Measurements from ENCODE around the gene LRFN3.
A peak's percentile ranks its signal among the peaks of the same experiment; 100 is the strongest.

The LRFN3 gene

GRCh38 chr19:35958660-35959039 is 22.5 kb downstream of the LRFN3 start:
- H3K4me3 ChIP-seq (replicated peaks; ENCODE audit: insufficient read depth, low read length) = no peak overlapping the region
- TF ChIP-seq REST (IDR thresholded peaks at IDR 0.05; ENCODE audit: insufficient replicate concordance, low read depth) = no peak
- no peak for TF ChIP-seq GABPA (IDR thresholded peaks at IDR 0.05; ENCODE audit: low read depth)
- no peak for TF ChIP-seq SPI1 (IDR thresholded peaks at IDR 0.05; ENCODE audit: borderline replicate concordance, low read depth)
- no peak for TF ChIP-seq POLR2AphosphoS5 (IDR thresholded peaks at IDR 0.05; ENCODE audit: low read depth)
- TF ChIP-seq CTCF (IDR thresholded peaks at IDR 0.05; ENCODE audit: insufficient read depth, low read length) = no peak
- peaks cover 17% of the 10 kb centered on the region for H3K27me3 ChIP-seq (ENCODE audit: insufficient read depth, poor library complexity, severe bottlenecking)
- no peak overlapping the region for H3K27ac ChIP-seq (replicated peaks)
- DNase-seq (ENCODE audit: low read depth in 1 of 2, low spot score in 1 of 2) = no peak

- no peak for DNase-seq (ENCODE audit: low read depth in 1 of 2, low spot score in 1 of 2)
- TF ChIP-seq REST (IDR thresholded peaks at IDR 0.05; ENCODE audit: insufficient replicate concordance, low read depth) = peak; percentile 17
- no peak for TF ChIP-seq GABPA (IDR thresholded peaks at IDR 0.05; ENCODE audit: low read depth)
- H3K27me3 ChIP-seq (ENCODE audit: insufficient read depth, poor library complexity, severe bottlenecking) = peaks cover 17% of the 10 kb centered on the region
- no peak overlapping the region for H3K27ac ChIP-seq (replicated peaks)
- H3K4me3 ChIP-seq (replicated peaks; ENCODE audit: insufficient read depth, low read length) = no peak overlapping the region
Measured at GRCh38 chr19:35959040-35959967, 23.1 kb downstream of the LRFN3 start.

- TF ChIP-seq GABPA (IDR thresholded peaks at IDR 0.05; ENCODE audit: low read depth) = no peak
- TF ChIP-seq SPI1 (IDR thresholded peaks at IDR 0.05; ENCODE audit: borderline replicate concordance, low read depth) = no peak
- H3K27me3 ChIP-seq (ENCODE audit: insufficient read depth, poor library complexity, severe bottlenecking) = peaks cover 17% of the 10 kb centered on the region
- DNase-seq (ENCODE audit: low read depth in 1 of 2, low spot score in 1 of 2) = no peak
- no peak overlapping the region for H3K27ac ChIP-seq (replicated peaks)
- no peak overlapping the region for H3K4me3 ChIP-seq (replicated peaks; ENCODE audit: insufficient read depth, low read length)
Measured at GRCh38 chr19:35959968-35960320, 23.8 kb downstream of the LRFN3 start.

- Histone ChIP-seq H3K27ac (replicated peaks) (no peak overlapping the region), H3K4me3 (replicated peaks; ENCODE audit: insufficient read depth, low read length) (no peak overlapping the region), H3K27me3 (ENCODE audit: insufficient read depth, poor library complexity, severe bottlenecking) (peaks cover 17% of the 10 kb centered on the region)
- DNase-seq (ENCODE audit: low read depth in 1 of 2, low spot score in 1 of 2) = no peak
- TF ChIP-seq CTCF (IDR thresholded peaks at IDR 0.05; ENCODE audit: insufficient read depth, low read length) (no peak), SPI1 (IDR thresholded peaks at IDR 0.05; ENCODE audit: borderline replicate concordance, low read depth) (no peak), REST (IDR thresholded peaks at IDR 0.05; ENCODE audit: insufficient replicate concordance, low read depth) (no peak), GABPA (IDR thresholded peaks at IDR 0.05; ENCODE audit: low read depth) (no peak), POLR2AphosphoS5 (IDR thresholded peaks at IDR 0.05; ENCODE audit: low read depth) (no peak)
Measured at GRCh38 chr19:35960432-35960972, 24.3 kb downstream of the LRFN3 start.
